K562 (cell line): ENCODE results near the gene H2BK1. TPM values are rescaled to one million over a fixed set of nuclear protein-coding genes. Genes with fewer than 3 reads are reported as not detected.
A peak's percentile ranks its signal among the peaks of the same experiment; 100 is the strongest.

Experiments used
- ESRRA ChIP-seq: fragments of 450-650 bp; IDR thresholded peaks from 2 replicates; pipeline ENCODE4 v1.6.1; 2014; ENCODE audit warnings: low read depth, mild to moderate bottlenecking, moderate library complexity, borderline replicate concordance
- HCFC1 ChIP-seq: IDR thresholded peaks from 2 replicates; pipeline ENCODE4 v1.6.1; 2012; ENCODE audit warnings: low read depth, low read length, improper control_type of control experiment
- HMG20A ChIP-seq: fragments of 450-650 bp; formaldehyde crosslinking; conservative IDR thresholded peaks from 2 replicates; pipeline ENCODE4 v1.4.0; 2020; ENCODE audit warnings: mild to moderate bottlenecking, mixed read lengths
- HSF4 ChIP-seq: fragments of 250-450 bp; sonication (Bioruptor Pico); IDR thresholded peaks from 2 replicates; pipeline ENCODE4 v2.1.2; 2022; ENCODE audit warnings: mild to moderate bottlenecking, moderate library complexity, borderline replicate concordance
- KLF13 ChIP-seq: fragments of 450-650 bp; IDR thresholded peaks from 2 replicates; pipeline ENCODE4 v1.6.1; 2016; ENCODE audit warnings: missing genetic modification characterization, low read depth, mild to moderate bottlenecking, missing compliant biosample characterization, moderate library complexity, borderline replicate concordance
- LCOR ChIP-seq: sonication (generic); formaldehyde crosslinking; IDR thresholded peaks from 2 replicates; pipeline ENCODE4 v1.8.0; 2022; ENCODE audit warnings: mild to moderate bottlenecking, missing genetic modification reagents
- MCM2 ChIP-seq: fragments of 450-650 bp; IDR thresholded peaks from 2 replicates; pipeline ENCODE4 v1.6.1; 2017; ENCODE audit warnings: low read depth, mild to moderate bottlenecking
- POLR3A ChIP-seq: IDR thresholded peaks from 2 replicates; pipeline ENCODE4 v1.6.1; 2011; ENCODE audit warnings: borderline replicate concordance, mild to moderate bottlenecking, moderate library complexity; ENCODE audit not compliant: insufficient read length, insufficient read depth; ENCODE audit errors: extremely low read depth
- RBM15 ChIP-seq: fragments of 200-400 bp; formaldehyde crosslinking; IDR thresholded peaks from 2 replicates; pipeline ENCODE4 v1.6.1; 2018; ENCODE audit warnings: mild to moderate bottlenecking, low read length, moderate library complexity; ENCODE audit not compliant: insufficient read depth
- RNF2 ChIP-seq: sonication (generic); IDR thresholded peaks from 2 replicates; pipeline ENCODE4 v1.6.1; 2016
- TCF7L2 ChIP-seq: fragments of 150-350 bp; IDR thresholded peaks from 2 replicates; pipeline ENCODE4 v1.6.1; 2016; ENCODE audit warnings: low read depth, mild to moderate bottlenecking, low read length, moderate library complexity
- TFAM ChIP-seq: fragments of 250-450 bp; sonication (Bioruptor Pico); conservative IDR thresholded peaks from 2 replicates; pipeline ENCODE4 v1.5.0; 2021; ENCODE audit warnings: mild to moderate bottlenecking, moderate library complexity
- ZEB2 ChIP-seq: fragments of 450-650 bp; IDR thresholded peaks from 2 replicates; pipeline ENCODE4 v1.6.1; 2016
- ZNF23 ChIP-seq: fragments of 250-450 bp; sonication (Bioruptor Pico); IDR thresholded peaks from 2 replicates; pipeline ENCODE4 v1.4.0; 2020; ENCODE audit warnings: mild to moderate bottlenecking
- ZNF766 ChIP-seq: fragments of 200-800 bp; sonication (Bioruptor generic); conservative IDR thresholded peaks from 2 replicates; pipeline ENCODE4 v1.6.1; 2016; ENCODE audit warnings: missing genetic modification characterization, missing compliant biosample characterization
- ZZZ3 ChIP-seq: fragments of 450-650 bp; IDR thresholded peaks from 2 replicates; pipeline ENCODE4 v1.6.1; 2016; ENCODE audit warnings: antibody characterized with exemption, mild to moderate bottlenecking, moderate library complexity
- polyA plus RNA-seq, 8 experiments: library from polyadenylated mRNA; depleted of rRNA in 4 of 8; stranded (reverse) in 5 of 8; unstranded in 3 of 8; fragments of >200 nt; fragmentation: Nextera tagmentation in 2 of 8; fragmentation: Illumina TruSeq in 1 of 8; extraction: Ambion mirVana in 2 of 8; extraction: Trizol in 1 of 8; gene quantifications; 2 replicates each; pipeline versions ENCODE4 v1.2.1 to v1.2.3, GENCODE V29; 2011 to 2014; ENCODE audit warnings: inconsistent platforms in 1 of 8, missing spikeins in 1 of 8
- total RNA-seq, 7 experiments: library from RNA; depleted of rRNA in 6 of 7; stranded (reverse); fragments of >200 nt in 6 of 7; fragmentation: Illumina TruSeq in 2 of 7; extraction: Trizol in 2 of 7; gene quantifications; 2 replicates each; pipeline versions ENCODE4 v1.2.1 to v1.2.3, GENCODE V29; 2011 to 2021; ENCODE audit warnings: low replicate concordance in 1 of 7
- TF ChIP-seq, protein P1 (sequence below): fragments of 200-800 bp; sonication (Bioruptor generic); IDR thresholded peaks from 2 replicates; pipeline ENCODE4 v1.6.1; 2016; ENCODE audit warnings: missing genetic modification characterization, missing compliant biosample characterization
- TF ChIP-seq, protein P2 (sequence below), 3 experiments: fragments of 200-800 bp in 1 of 3; fragments of 250-450 bp in 1 of 3; fragments of 450-650 bp in 1 of 3; sonication (Bioruptor Pico) in 1 of 3; sonication (Bioruptor generic) in 1 of 3; formaldehyde crosslinking in 1 of 3; IDR thresholded peaks; 2 replicates each; pipeline versions ENCODE4 v1.6.1 to v1.8.0; 2016 to 2022; ENCODE audit warnings: mild to moderate bottlenecking in 2 of 3, missing genetic modification characterization in 2 of 3, missing compliant biosample characterization in 1 of 3, moderate library complexity in 1 of 3
- TF ChIP-seq, protein P3 (sequence below): sonication (generic); formaldehyde crosslinking; IDR thresholded peaks from 2 replicates; pipeline ENCODE4 v1.5.0; 2020; ENCODE audit warnings: missing genetic modification reagents

H2BK1 gene
- total and polyA plus RNA-seq, 9 of the 15 experiments (the other 6 are each of a cell fraction or from before 2014, with no cell fraction given): not detected

DNA sequence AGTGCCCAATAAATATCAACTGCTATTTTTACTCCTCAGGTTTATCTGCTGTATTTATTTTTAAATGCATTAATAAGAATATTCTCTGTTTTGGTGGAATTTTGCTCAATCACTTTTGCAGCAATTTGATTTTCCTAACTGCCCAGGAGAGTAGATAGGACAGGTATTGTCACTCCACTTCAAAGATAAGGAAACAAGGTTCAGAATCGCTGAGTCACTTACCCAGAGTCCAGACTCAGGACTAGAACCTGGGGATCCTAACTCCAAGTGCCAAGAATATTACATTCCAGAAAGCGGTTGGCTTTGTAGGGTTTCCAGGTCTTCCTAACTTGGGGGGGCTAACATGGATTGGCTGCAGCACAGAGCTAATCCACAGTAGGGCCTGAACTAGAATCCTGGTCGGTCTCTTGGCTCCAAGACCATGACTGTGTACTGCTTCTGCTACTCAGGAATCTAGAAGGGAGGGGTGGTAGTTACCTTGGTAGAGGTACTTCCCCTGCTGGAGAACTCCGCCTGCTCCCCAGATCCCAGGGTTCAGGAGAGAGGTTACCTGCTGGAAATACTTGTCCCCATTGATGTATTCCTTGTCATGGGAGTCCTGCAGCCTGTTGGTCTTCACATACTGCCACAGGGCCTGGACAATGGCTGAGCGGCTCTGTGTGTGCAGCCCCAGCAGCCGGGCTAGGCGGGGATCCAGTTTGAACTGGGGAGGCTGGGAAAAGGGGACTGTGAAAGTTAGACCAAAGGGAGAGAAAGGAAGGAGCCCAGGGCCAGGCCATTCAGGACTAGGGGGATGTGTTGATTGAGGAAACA lies 30.9 kb upstream of the H2BK1 start (continued):
- TF ChIP-seq ZEB2 (peak; percentile 76; the same call in 1 of the 2 replicates), TCF7L2 (no peak), HCFC1 (no peak), KLF13 (tag) (no peak), ZNF23 (CRISPR knock-in tag) (no peak), HSF4 (CRISPR knock-in tag) (no peak), ZZZ3 (no peak), TFAM (no peak), POLR3A (no peak), ESRRA (no peak), RBM15 (no peak), MCM2 (no peak), LCOR (no peak), HMG20A (CRISPR knock-in tag) (no peak), RNF2 (no peak), ZNF766 (CRISPR knock-in tag) (no peak)
- TF ChIP-seq, protein P1, sequence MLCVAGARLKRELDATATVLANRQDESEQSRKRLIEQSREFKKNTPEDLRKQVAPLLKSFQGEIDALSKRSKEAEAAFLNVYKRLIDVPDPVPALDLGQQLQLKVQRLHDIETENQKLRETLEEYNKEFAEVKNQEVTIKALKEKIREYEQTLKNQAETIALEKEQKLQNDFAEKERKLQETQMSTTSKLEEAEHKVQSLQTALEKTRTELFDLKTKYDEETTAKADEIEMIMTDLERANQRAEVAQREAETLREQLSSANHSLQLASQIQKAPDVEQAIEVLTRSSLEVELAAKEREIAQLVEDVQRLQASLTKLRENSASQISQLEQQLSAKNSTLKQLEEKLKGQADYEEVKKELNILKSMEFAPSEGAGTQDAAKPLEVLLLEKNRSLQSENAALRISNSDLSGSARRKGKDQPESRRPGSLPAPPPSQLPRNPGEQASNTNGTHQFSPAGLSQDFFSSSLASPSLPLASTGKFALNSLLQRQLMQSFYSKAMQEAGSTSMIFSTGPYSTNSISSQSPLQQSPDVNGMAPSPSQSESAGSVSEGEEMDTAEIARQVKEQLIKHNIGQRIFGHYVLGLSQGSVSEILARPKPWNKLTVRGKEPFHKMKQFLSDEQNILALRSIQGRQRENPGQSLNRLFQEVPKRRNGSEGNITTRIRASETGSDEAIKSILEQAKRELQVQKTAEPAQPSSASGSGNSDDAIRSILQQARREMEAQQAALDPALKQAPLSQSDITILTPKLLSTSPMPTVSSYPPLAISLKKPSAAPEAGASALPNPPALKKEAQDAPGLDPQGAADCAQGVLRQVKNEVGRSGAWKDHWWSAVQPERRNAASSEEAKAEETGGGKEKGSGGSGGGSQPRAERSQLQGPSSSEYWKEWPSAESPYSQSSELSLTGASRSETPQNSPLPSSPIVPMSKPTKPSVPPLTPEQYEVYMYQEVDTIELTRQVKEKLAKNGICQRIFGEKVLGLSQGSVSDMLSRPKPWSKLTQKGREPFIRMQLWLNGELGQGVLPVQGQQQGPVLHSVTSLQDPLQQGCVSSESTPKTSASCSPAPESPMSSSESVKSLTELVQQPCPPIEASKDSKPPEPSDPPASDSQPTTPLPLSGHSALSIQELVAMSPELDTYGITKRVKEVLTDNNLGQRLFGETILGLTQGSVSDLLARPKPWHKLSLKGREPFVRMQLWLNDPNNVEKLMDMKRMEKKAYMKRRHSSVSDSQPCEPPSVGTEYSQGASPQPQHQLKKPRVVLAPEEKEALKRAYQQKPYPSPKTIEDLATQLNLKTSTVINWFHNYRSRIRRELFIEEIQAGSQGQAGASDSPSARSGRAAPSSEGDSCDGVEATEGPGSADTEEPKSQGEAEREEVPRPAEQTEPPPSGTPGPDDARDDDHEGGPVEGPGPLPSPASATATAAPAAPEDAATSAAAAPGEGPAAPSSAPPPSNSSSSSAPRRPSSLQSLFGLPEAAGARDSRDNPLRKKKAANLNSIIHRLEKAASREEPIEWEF (CRISPR knock-in tag): no peak
- TF ChIP-seq, protein P2, sequence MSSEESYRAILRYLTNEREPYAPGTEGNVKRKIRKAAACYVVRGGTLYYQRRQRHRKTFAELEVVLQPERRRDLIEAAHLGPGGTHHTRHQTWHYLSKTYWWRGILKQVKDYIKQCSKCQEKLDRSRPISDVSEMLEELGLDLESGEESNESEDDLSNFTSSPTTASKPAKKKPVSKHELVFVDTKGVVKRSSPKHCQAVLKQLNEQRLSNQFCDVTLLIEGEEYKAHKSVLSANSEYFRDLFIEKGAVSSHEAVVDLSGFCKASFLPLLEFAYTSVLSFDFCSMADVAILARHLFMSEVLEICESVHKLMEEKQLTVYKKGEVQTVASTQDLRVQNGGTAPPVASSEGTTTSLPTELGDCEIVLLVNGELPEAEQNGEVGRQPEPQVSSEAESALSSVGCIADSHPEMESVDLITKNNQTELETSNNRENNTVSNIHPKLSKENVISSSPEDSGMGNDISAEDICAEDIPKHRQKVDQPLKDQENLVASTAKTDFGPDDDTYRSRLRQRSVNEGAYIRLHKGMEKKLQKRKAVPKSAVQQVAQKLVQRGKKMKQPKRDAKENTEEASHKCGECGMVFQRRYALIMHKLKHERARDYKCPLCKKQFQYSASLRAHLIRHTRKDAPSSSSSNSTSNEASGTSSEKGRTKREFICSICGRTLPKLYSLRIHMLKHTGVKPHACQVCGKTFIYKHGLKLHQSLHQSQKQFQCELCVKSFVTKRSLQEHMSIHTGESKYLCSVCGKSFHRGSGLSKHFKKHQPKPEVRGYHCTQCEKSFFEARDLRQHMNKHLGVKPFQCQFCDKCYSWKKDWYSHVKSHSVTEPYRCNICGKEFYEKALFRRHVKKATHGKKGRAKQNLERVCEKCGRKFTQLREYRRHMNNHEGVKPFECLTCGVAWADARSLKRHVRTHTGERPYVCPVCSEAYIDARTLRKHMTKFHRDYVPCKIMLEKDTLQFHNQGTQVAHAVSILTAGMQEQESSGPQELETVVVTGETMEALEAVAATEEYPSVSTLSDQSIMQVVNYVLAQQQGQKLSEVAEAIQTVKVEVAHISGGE (CRISPR knock-in tag; IDR thresholded peaks at IDR 0.05): no peak
- TF ChIP-seq, protein P3, sequence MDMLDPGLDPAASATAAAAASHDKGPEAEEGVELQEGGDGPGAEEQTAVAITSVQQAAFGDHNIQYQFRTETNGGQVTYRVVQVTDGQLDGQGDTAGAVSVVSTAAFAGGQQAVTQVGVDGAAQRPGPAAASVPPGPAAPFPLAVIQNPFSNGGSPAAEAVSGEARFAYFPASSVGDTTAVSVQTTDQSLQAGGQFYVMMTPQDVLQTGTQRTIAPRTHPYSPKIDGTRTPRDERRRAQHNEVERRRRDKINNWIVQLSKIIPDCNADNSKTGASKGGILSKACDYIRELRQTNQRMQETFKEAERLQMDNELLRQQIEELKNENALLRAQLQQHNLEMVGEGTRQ (CRISPR knock-in tag): no peak
